Measurements from ENCODE around the gene APC2.
A peak's percentile ranks its signal among the peaks of the same experiment; 100 is the strongest.
"Not testable (repeated sequence)": the region's sequence is repeated elsewhere in the genome, so short reads cannot be mapped to it uniquely, and the experiment has no call there.

The APC2 gene

DNA sequence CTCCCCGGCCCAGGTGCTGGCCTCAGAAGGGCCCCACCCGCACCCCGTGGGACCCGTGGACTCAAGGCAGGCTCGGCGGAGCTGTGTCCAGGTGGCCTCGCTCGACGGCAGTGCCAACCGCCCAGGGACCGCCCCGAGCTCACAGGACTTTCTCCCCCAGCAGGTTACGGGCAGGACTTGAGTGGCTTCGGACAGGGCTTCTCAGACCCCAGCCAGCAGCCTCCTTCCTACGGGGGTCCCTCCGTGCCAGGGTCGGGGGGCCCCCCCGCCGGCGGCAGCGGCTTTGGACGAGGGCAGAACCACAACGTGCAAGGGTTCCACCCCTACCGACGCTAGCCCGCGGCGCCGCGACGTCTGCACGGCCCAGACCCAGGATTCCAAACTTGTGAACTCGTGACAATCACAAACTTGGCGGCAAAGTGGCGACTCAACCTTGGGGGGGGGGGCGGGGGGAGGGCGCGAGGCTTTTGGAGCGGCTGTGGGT, 15.3 kb upstream of the APC2 start:
- DNase-seq, result no peak
- TF ChIP-seq, protein P1, sequence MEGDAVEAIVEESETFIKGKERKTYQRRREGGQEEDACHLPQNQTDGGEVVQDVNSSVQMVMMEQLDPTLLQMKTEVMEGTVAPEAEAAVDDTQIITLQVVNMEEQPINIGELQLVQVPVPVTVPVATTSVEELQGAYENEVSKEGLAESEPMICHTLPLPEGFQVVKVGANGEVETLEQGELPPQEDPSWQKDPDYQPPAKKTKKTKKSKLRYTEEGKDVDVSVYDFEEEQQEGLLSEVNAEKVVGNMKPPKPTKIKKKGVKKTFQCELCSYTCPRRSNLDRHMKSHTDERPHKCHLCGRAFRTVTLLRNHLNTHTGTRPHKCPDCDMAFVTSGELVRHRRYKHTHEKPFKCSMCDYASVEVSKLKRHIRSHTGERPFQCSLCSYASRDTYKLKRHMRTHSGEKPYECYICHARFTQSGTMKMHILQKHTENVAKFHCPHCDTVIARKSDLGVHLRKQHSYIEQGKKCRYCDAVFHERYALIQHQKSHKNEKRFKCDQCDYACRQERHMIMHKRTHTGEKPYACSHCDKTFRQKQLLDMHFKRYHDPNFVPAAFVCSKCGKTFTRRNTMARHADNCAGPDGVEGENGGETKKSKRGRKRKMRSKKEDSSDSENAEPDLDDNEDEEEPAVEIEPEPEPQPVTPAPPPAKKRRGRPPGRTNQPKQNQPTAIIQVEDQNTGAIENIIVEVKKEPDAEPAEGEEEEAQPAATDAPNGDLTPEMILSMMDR (IDR thresholded peaks at IDR 0.05), result no peak
- Histone ChIP-seq H3K36me3 (peaks cover 54 to 66% (median 59%) of the 10 kb centered on the region in 3 donors), H3K4me1 (peaks cover 0 to 12% (median 9%) of the 10 kb centered on the region in 4 donors), H3K27me3 (no peaks in the 10 kb centered on the region), H3K4me3 (no peak overlapping the region), H3K27ac (no peak overlapping the region), H3K9me3 (no peaks in the 10 kb centered on the region)
- intact Hi-C loops (cut with DNase I; ENCODE audit: low total_unique reads), result no loop called here

DNA sequence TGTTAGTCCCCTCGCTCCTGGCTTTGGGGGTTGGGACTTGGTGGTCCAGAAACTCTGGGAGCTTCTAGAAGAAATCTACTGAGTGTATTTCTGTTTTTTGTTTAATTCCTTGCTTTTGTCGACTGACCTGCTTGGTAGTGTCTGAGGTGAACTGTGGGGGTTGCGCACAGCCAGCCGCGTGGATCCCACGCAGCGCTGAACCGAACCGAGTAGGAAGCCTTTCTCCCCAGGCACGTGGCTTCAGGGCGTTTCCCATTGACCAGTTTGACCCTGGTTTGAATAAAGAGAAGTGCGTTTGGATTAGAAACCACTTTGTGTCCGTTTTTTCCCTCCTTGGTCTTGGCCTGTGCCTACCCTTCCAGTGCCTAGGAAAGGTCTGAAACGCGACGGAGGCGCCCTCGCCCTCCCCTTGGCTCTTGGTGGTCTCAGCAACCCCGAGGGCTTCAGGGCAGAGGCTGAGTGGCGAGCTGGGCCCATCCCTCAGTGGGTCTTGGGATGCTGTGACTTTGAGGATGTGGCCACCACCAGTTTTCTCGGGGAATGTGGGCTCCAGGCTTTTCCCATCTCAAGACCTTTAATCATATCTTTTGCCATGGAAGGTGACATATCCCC, 14.4 kb upstream of the APC2 start:
- intact Hi-C loops (cut with DNase I; ENCODE audit: low total_unique reads), result no loop called here
- Histone ChIP-seq H3K4me1 (peaks cover 0 to 21% (median 18%) of the 10 kb centered on the region in 4 donors), H3K36me3 (peaks cover 54 to 66% (median 60%) of the 10 kb centered on the region in 3 donors), H3K9me3 (no peaks in the 10 kb centered on the region), H3K4me3 (no peak overlapping the region), H3K27ac (no peak overlapping the region), H3K27me3 (no peaks in the 10 kb centered on the region)
- DNase-seq, result no peak
- TF ChIP-seq, protein P1 (IDR thresholded peaks at IDR 0.05), result no peak

DNA sequence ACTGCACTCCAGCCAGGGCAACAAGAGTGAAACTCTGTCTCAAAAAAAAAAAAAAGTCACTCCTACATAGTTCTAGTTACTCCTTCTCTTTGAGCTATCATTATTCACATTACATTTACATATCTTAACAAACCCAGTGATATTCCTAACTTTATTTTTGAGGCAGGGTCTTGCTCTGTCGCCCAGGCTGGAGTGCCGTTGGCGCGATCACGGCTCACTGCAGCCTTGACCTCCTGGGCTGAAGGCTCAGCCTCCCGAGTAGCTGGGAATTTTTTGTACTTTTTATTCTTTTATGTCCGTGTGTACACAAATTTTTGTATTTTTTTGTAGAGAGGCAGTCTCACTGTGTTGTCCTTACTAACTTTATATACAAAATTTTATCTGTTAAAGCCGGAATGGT, 12.3 kb upstream of the APC2 start:
- Histone ChIP-seq H3K9me3 (no peaks in the 10 kb centered on the region), H3K27me3 (no peaks in the 10 kb centered on the region), H3K4me3 (peak overlapping the region; percentile 72 to 91), H3K36me3 (peaks cover 53 to 66% (median 61%) of the 10 kb centered on the region in 3 donors), H3K27ac (peak overlapping the region in 1 of 2 donors; percentile 82), H3K4me1 (peaks cover 0 to 25% (median 21%) of the 10 kb centered on the region in 4 donors)
- TF ChIP-seq, protein P1 (IDR thresholded peaks at IDR 0.05), result no peak
- no peak for DNase-seq
- intact Hi-C loops (cut with DNase I; ENCODE audit: low total_unique reads), result no loop called here

DNA sequence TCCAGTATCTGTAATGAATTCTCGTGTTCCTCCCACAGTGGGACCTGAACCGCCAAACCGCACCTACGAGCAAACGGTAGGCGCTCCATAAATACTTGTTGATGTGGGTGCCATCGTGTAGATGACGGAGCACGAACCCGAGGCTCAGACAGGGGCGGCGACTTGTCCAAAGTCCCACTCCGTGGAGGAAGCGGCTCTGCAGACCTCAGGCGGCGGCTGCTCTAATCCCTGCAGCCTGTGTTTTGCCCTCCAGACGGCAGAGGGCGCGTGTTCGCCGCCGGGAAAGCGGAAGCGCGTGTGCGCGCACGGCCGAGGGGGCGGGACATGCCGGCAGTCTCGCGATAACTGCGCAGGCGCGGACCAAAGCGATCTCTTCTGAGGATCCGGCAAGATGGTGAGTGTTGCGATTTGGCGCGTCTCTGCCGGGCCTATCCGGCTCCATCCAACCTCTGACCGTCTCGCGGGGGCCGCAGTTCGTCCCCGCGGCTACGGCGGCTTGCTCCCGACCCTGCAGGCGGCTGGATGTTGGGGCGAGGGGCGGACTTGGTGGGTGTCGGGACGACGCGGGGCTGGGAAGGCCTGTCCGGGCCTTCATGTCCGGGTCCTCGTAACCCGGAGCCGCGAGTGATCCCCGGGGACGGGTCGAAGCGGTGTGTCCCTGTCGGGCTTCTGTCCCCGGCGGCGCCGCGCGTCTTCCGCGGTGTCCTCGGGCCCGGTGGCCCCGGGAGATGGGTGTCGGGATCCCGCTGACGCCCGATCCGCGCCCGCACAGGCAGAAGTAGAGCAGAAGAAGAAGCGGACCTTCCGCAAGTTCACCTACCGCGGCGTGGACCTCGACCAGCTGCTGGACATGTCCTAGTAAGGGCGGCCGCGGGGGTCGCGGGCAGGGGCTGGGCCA, 11.6 kb upstream of the APC2 start, which contains the start of gene RPS15:
Gene RPS15, plus strand, starts transcription at position 362 of the 898 bp plus-strand sequence. Its CDS starts 30 bp downstream, at position 392.
- DNase-seq, result peak; percentile 87 to 96
- H3K36me3 ChIP-seq, result peaks cover 51 to 64% (median 58%) of the 10 kb centered on the region in 3 donors
- H3K4me3 ChIP-seq, result peak within 1 kb of the TSS; percentile 72 to 91
- intact Hi-C loops (cut with DNase I; ENCODE audit: low total_unique reads), result no loop called here
- no peaks in the 10 kb centered on the region for H3K9me3 ChIP-seq
- no peaks in the 10 kb centered on the region for H3K27me3 ChIP-seq
- peaks cover 0 to 25% (median 21%) of the 10 kb centered on the region in 4 donors for H3K4me1 ChIP-seq
- TF ChIP-seq, protein P1 (IDR thresholded peaks at IDR 0.05), result peak; percentile 93 to 94
- H3K27ac ChIP-seq, result peak within 1 kb of the TSS; percentile 79 to 82

DNA sequence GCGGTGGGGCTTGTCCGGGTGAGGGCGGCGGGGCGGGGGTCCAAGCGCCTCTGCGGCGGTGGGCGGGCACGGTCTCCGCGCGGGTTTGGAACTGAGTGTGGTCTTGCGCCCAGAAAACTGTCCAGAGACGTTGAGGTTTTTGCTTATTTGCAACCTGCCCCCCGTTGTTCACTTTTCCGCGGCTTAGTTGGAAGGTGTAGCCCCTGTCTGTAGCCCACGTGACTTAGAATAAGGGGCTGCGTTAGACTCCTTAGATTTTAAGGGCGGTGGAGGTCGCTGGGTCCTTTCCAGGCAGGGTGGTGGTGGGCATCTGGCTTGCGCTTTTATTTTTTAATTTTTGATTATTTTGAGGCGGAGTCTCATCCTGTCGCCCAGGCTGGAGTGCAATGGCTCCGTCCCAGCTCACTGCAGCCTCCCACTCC, 11.0 kb upstream of the APC2 start:
- peaks cover 44 to 63% (median 52%) of the 10 kb centered on the region in 3 donors for H3K36me3 ChIP-seq
- TF ChIP-seq, protein P1 (IDR thresholded peaks at IDR 0.05), result no peak
- H3K27me3 ChIP-seq, result no peaks in the 10 kb centered on the region
- intact Hi-C loops (cut with DNase I; ENCODE audit: low total_unique reads), result no loop called here
- H3K4me3 ChIP-seq, result peak overlapping the region; percentile 72 to 91
- H3K9me3 ChIP-seq, result no peaks in the 10 kb centered on the region
- peak overlapping the region; percentile 79 to 82 for H3K27ac ChIP-seq
- DNase-seq, result no peak
- peaks cover 0 to 25% (median 21%) of the 10 kb centered on the region in 4 donors for H3K4me1 ChIP-seq

DNA sequence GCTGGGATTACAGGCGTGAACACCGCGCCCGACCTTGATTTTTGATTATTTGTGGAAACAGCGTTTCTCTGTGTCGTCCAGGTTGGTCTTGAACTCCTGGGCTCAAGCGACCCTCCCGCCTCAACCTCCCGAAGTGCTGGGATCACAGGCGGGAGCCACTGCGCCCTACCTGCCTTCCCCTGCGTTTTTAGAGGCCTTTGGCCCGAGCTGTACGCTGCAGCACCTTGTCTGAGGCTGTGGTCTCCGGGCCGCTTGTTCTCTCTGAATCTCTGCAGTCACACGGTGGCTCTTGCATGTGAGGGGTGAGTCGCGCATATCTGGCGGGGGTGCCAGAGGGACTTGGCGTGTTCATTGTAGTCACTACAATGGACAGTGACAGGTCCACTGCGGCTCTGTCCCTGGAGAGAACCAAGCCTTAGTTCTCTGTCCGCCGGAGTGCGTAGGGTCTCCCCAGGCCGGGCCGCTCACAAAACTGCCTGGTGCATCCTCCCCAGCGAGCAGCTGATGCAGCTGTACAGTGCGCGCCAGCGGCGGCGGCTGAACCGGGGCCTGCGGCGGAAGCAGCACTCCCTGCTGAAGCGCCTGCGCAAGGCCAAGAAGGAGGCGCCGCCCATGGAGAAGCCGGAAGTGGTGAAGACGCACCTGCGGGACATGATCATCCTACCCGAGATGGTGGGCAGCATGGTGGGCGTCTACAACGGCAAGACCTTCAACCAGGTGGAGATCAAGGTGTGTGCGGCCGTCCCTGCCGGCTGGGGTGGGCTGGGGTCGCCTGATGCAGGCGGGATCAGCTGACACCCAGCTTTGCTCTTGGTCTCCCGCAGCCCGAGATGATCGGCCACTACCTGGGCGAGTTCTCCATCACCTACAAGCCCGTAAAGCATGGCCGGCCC, 10.2 kb upstream of the APC2 start:
- Histone ChIP-seq H3K36me3 (peaks cover 36 to 55% (median 44%) of the 10 kb centered on the region in 3 donors), H3K4me3 (peak overlapping the region; percentile 72 to 91), H3K27ac (peak overlapping the region in 1 of 2 donors; percentile 79), H3K4me1 (peaks cover 0 to 27% (median 22%) of the 10 kb centered on the region in 4 donors)
- intact Hi-C loops (cut with DNase I; ENCODE audit: low total_unique reads); H3K27me3 ChIP-seq; H3K9me3 ChIP-seq: not testable (repeated sequence)
- peak in 1 of 2 donors; percentile 61 for DNase-seq
